HG03342 (cell line): ENCODE measurements around the gene FCN2.

ENCODE experiments used
- ATAC-seq: cut with Tn5 transposase; IDR thresholded peaks from one replicate; pipeline ENCODE4 v1.9.1; 2021; ENCODE audit warnings: mild to moderate bottlenecking, moderate library complexity; ENCODE audit not compliant: unreplicated experiment

The FCN2 gene

GRCh38 chr9:134880484-134881312 is at the start of gene FCN2:
Gene FCN2 (plus strand): TSS chr9:134880810. CDS start chr9:134880822, 12 bp downstream.
- ATAC-seq: no peak

GRCh38 chr9:134830926-134831720 is 49.5 kb upstream of the FCN2 start:
- no peak for ATAC-seq

- no peak for ATAC-seq
These were observed 48.1 kb upstream of the FCN2 start for GRCh38 chr9:134832471-134832870.

GRCh38 chr9:134833294-134833880 is 47.2 kb upstream of the FCN2 start:
- no peak for ATAC-seq

- no peak for ATAC-seq
These were observed 46.2 kb upstream of the FCN2 start for GRCh38 chr9:134834217-134834956.

- ATAC-seq: no peak
These were observed 45.6 kb upstream of the FCN2 start for GRCh38 chr9:134834957-134835419.

- ATAC-seq: no peak
These were observed 45.2 kb upstream of the FCN2 start for GRCh38 chr9:134835448-134835847.

GRCh38 chr9:134835987-134836386 is 44.6 kb upstream of the FCN2 start:
- ATAC-seq: no peak

GRCh38 chr9:134836406-134836970 is 44.1 kb upstream of the FCN2 start:
- no peak for ATAC-seq

GRCh38 chr9:134837529-134837928 is 43.1 kb upstream of the FCN2 start:
- ATAC-seq: no peak

- no peak for ATAC-seq
These were observed 41.8 kb upstream of the FCN2 start for GRCh38 chr9:134838651-134839454.

GRCh38 chr9:134839455-134840125 is 41.0 kb upstream of the FCN2 start:
- ATAC-seq: no peak

GRCh38 chr9:134840511-134840910 is 40.1 kb upstream of the FCN2 start:
- ATAC-seq: no peak

GRCh38 chr9:134841180-134841904 is 39.3 kb upstream of the FCN2 start:
- no peak for ATAC-seq

GRCh38 chr9:134842321-134842720 is 38.3 kb upstream of the FCN2 start:
- no peak for ATAC-seq

- no peak for ATAC-seq
These were observed 36.9 kb upstream of the FCN2 start for GRCh38 chr9:134843740-134844139.

GRCh38 chr9:134844821-134845220 is 35.8 kb upstream of the FCN2 start:
- ATAC-seq: no peak

GRCh38 chr9:134846187-134846586 is 34.4 kb upstream of the FCN2 start:
- no peak for ATAC-seq
